GM18526 (cell line): ENCODE measurements around the gene ACRBP.
A peak's percentile ranks its signal among the peaks of the same experiment; 100 is the strongest.

Source experiments
- POLR2A ChIP-seq: IDR thresholded peaks from 3 replicates; pipeline ENCODE4 v1.6.1; 2011; ENCODE audit not compliant: insufficient read length; ENCODE audit errors: extremely low read depth

The ACRBP gene

GRCh38 chr12:6612652-6613014, 34.6 kb downstream of the ACRBP start:
- no peak for TF ChIP-seq POLR2A

DNA sequence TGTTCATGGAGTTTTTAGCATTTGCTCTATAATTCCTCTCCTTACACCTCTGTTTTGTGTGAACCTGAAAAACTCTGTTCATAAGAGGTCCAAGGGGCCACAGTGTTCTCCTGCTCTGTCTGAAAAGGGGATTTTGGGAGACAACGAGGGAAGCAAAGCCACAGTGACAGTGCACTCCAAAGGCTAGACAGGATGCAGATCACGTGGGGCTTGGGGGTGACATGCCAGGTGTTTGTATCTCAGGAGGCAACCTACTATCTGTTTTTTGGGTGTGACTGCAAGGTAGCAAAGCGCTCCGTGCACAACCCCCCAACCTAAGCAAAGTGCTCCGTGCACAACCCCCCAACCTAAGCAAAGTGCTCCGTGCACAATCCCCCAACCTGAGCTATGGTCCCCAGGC, 35.0 kb downstream of the ACRBP start:
- no peak for TF ChIP-seq POLR2A

DNA sequence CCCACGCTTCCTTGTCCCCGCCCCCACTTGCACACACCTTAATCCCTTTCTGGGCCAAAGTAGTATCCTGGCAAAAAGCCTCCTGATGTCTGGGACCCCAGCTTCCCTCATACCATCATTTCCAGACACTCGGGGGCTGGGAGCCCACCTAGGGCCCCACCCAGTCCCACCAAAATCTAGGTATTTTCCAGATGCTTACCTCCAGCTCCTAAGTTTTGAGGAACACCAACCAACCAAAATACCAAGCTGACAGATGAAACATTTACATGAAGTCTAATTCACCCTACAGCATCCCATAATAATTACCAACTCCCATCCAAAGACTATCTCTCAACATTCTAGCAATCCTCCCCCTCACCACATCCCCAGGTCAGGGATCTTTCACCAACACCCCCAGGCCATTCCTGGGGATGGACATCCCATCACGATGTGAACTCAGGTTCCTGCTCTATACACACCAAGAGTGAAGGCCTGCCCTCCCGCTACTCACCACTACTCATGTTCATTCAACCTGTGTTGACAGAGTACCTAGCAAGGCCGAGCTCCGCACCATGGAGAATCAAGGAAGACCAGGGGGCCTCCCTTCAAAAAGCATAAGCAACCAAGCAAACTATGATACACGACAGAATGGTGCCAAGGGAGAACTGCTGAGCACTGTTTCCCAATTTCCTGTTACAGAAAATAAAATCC, 38.5 kb downstream of the ACRBP start:
- no peak for TF ChIP-seq POLR2A

DNA sequence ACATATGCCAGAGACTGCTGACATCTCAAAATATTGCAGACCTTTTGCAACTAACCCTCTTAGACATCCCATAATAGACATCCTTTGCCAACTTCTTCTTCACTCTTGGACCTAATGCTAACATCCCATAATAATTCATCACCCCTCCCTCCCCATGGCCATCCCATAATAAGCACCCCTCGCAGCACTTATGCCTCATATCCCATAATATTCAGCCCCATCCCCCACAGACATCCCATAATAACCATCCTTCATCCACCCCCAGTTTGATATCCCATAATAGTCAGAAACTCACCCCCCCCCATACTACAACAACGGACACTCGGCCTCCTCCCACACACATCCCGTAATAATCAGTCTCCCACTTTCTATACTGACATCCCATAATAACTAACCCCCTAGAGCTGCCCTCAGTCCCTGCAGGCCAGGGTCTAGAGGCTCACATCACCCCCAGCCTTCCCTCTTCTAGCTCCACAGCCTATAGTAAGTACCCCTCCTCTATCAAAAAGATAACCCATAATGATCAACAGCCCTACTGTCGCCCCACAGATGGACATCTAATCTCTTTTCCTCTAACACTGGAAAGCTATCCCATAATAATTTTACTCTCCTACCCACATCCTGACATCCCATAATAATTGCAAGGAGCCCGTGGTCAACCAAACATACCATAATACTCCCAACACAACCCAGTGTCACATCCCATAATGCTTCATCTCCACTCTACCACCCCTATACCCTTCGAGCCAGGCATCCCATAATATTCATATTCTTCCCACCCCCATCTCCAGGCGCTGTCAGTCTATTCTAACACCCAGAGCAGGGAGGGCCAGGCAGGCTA, 39.3 kb downstream of the ACRBP start:
- TF ChIP-seq POLR2A, result no peak

GRCh38 chr12:6606331-6607131, 40.7 kb downstream of the ACRBP start:
- TF ChIP-seq POLR2A, result peak; percentile 17

GRCh38 chr12:6605421-6606330, 41.6 kb downstream of the ACRBP start:
- no peak for TF ChIP-seq POLR2A

GRCh38 chr12:6604259-6605029, 42.8 kb downstream of the ACRBP start:
- TF ChIP-seq POLR2A, result no peak

DNA sequence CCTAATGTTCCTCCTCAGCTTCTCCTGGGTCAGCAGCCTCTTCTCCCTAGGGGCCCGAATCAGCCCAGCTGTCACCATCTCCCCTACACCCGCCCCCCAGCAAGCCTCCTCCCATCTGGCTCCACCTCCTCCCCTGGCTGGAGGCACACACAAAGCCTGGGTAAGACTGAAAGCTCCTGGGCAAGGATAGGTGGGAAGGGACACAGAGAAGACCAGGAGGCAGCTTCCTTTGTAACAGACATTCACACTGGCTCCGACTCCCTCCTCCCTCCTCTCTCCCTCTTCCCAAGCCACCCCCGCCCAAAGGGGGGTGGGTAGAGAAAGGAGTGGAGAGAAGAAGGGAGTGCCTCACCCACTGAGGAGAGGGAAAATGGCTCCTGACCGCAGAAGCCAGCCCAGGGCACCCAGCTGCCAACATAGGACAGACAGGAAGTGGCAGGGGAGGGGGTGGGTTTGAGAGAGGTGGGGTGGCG, 44.1 kb downstream of the ACRBP start:
- no peak for TF ChIP-seq POLR2A

DNA sequence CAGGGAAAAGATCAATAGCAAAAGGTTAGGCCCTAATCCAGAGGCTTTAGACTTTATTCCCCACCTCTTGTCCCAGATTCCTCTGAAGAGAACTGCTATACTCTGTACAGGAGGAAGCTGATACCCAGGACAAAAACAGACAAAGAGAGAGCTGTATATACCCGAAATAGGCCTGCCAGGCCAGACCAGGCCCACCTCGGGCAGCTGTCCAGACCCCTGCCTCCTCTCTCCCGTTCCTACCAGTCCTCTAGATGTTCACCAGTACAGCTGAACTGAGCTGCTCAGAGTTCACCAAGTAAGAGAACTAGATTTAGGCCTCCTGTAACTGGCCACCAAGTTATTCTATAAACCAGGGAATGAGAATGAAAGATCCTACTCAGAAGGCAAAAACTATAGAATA, 44.7 kb downstream of the ACRBP start:
- TF ChIP-seq POLR2A, result no peak

DNA sequence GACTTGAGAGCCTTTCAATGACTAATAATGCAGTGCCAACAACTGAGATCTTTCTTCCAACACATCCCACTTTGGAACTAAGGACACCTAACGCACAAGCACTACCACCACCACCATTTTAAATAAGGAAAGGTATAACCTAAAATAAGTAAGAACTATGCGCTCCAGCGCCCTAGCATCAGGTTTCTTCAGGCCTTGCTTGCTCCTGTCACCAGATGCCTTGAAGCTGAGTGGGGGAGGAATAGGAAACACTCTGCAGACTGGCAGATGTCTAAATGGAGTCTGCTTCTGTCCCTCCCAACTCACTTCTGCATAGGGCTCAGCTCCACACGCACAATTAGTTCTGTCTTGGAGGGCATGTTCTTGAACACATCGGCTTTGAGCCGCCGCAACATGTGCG, 55.1 kb downstream of the ACRBP start:
- TF ChIP-seq POLR2A, result no peak
